8988T (cell line): ENCODE results near the gene C16orf96.
A peak's percentile ranks its signal among the peaks of the same experiment; 100 is the strongest.

Experiments used
- DNase-seq: peaks from one replicate; pipeline ENCODE4 v3.0.0; 2011

C16orf96 gene

GRCh38 chr16:4603624-4604170, 47.6 kb downstream of the C16orf96 start:
- no peak for DNase-seq

GRCh38 chr16:4604401-4604800, 48.3 kb downstream of the C16orf96 start:
- DNase-seq = no peak

- no peak for DNase-seq
Measured at GRCh38 chr16:4606354-4606753, 50.2 kb downstream of the C16orf96 start.

GRCh38 chr16:4607841-4608703, 51.9 kb downstream of the C16orf96 start:
- DNase-seq = no peak

GRCh38 chr16:4608704-4608980, 52.5 kb downstream of the C16orf96 start:
- DNase-seq = no peak

- DNase-seq = no peak
Measured at GRCh38 chr16:4609200-4610010, 53.3 kb downstream of the C16orf96 start.

GRCh38 chr16:4610011-4611005, 54.2 kb downstream of the C16orf96 start:
- no peak for DNase-seq

- no peak for DNase-seq
Measured at GRCh38 chr16:4611337-4612021, 55.3 kb downstream of the C16orf96 start.

GRCh38 chr16:4612474-4612931, 56.4 kb downstream of the C16orf96 start:
- no peak for DNase-seq

- no peak for DNase-seq
Measured at GRCh38 chr16:4612977-4613635, 57.0 kb downstream of the C16orf96 start.

- DNase-seq = no peak
Measured at GRCh38 chr16:4613636-4614570, 57.8 kb downstream of the C16orf96 start.

- peak; percentile 90 for DNase-seq
Measured at GRCh38 chr16:4614571-4615383, 58.6 kb downstream of the C16orf96 start, which contains the start of gene UBALD1. Gene UBALD1, minus strand, starts transcription at chr16:4614888. Its CDS starts 91 bp downstream, at chr16:4614797.

GRCh38 chr16:4615384-4616046, 59.4 kb downstream of the C16orf96 start:
- no peak for DNase-seq

- peak; percentile 88 for DNase-seq
Measured at GRCh38 chr16:4616047-4616811, 60.1 kb downstream of the C16orf96 start.

- DNase-seq = no peak
Measured at GRCh38 chr16:4617880-4618279, 61.7 kb downstream of the C16orf96 start.

- no peak for DNase-seq
Measured at GRCh38 chr16:4618645-4619418, 62.7 kb downstream of the C16orf96 start.

GRCh38 chr16:4623593-4623992, 67.5 kb downstream of the C16orf96 start:
- DNase-seq = no peak
